Thoracic aorta (tissue), 2 donors: ENCODE results near the gene PSMG3. TPM values are rescaled to one million over a fixed set of nuclear protein-coding genes. Genes with fewer than 3 reads are reported as not detected.

Source experiments
- ATAC-seq: fragments of 150-250 bp; one replicate; pipeline ENCODE4 v1.8.0; 2017; ENCODE audit warnings: low read depth; ENCODE audit not compliant: insufficient number of reproducible peaks, low FRiP score
- DNase-seq: peaks from one replicate; pipeline ENCODE4 v3.0.0-alpha.2; 2020; ENCODE audit warnings: low spot score
- H3K27ac ChIP-seq, 2 donors: fragments of 200-600 bp; sonication (generic); 1 replicate in 1 of 2; 2 replicates in 1 of 2; pipeline ENCODE4 v1.5.1; 2016; ENCODE audit warnings: mild to moderate bottlenecking in 2 of 2, moderate library complexity in 2 of 2
- H3K27me3 ChIP-seq: fragments of 200-600 bp; sonication (generic); replicated peaks from 2 replicates; pipeline ENCODE4 v1.6.0; 2016; ENCODE audit warnings: mild to moderate bottlenecking; ENCODE audit not compliant: insufficient read depth
- H3K36me3 ChIP-seq: fragments of 200-600 bp; sonication (generic); one replicate; pipeline ENCODE4 v1.5.1; 2016
- H3K4me1 ChIP-seq, 2 donors: fragments of 200-600 bp; sonication (generic); 1 replicate in 1 of 2; 2 replicates in 1 of 2; pipeline versions ENCODE4 v1.5.1 to v1.6.0; 2016; ENCODE audit warnings: low read depth in 2 of 2, mild to moderate bottlenecking in 1 of 2; ENCODE audit not compliant: control insufficient read depth in 1 of 2
- H3K4me3 ChIP-seq: fragments of 200-600 bp; sonication (generic); 2 replicates; pipeline ENCODE4 v1.5.1; 2016; ENCODE audit warnings: mild to moderate bottlenecking
- H3K9me3 ChIP-seq: fragments of 200-600 bp; sonication (generic); 2 replicates; pipeline ENCODE4 v1.5.1; 2016
- total RNA-seq, 2 donors: library from RNA; depleted of rRNA; stranded (reverse); fragments of >200 nt; gene quantifications; one replicate each; pipeline versions ENCODE4 v1.1.0 to v1.2.3, GENCODE V29; 2016
- TF ChIP-seq, protein P1 (sequence below): fragments of 200-600 bp; sonication (generic); IDR thresholded peaks from one replicate; pipeline ENCODE4 v1.5.1; 2019; ENCODE audit warnings: antibody characterized with exemption

PSMG3 gene
- total RNA-seq, 2 donors from 2014 or later: 30.9 to 40.4 TPM

DNA sequence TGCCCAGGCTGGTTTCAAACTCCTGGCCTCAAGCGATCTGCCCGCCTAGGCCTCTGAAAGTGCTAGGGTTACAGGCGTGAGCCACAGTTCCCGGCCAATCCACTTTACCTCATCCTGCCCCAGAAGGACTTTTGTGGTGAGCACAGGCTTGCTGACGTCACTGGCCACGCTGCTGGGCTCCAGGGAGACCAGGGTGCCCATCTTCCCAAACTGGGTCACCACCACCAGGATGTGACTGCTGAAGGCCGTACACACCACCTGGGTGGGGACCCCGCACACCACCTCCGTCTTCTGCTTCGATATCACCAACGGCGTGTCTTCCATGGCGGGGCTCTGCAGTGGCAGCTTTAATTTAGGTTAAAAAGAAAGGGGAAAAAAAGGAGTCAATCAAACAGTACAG, 816 bp downstream of the PSMG3 start:
- Histone ChIP-seq H3K27me3 (no peaks in the 10 kb centered on the region), H3K4me1 (peaks cover 11 to 22% of the 10 kb centered on the region in 2 donors), H3K27ac (peak overlapping the region in 1 of 2 donors; percentile 90), H3K36me3 (peaks cover 4% of the 10 kb centered on the region), H3K9me3 (no peaks in the 10 kb centered on the region), H3K4me3 (peak overlapping the region; percentile 96)
- TF ChIP-seq, protein P1, sequence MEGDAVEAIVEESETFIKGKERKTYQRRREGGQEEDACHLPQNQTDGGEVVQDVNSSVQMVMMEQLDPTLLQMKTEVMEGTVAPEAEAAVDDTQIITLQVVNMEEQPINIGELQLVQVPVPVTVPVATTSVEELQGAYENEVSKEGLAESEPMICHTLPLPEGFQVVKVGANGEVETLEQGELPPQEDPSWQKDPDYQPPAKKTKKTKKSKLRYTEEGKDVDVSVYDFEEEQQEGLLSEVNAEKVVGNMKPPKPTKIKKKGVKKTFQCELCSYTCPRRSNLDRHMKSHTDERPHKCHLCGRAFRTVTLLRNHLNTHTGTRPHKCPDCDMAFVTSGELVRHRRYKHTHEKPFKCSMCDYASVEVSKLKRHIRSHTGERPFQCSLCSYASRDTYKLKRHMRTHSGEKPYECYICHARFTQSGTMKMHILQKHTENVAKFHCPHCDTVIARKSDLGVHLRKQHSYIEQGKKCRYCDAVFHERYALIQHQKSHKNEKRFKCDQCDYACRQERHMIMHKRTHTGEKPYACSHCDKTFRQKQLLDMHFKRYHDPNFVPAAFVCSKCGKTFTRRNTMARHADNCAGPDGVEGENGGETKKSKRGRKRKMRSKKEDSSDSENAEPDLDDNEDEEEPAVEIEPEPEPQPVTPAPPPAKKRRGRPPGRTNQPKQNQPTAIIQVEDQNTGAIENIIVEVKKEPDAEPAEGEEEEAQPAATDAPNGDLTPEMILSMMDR: no peak
- no peak for DNase-seq
- no peak for ATAC-seq

DNA sequence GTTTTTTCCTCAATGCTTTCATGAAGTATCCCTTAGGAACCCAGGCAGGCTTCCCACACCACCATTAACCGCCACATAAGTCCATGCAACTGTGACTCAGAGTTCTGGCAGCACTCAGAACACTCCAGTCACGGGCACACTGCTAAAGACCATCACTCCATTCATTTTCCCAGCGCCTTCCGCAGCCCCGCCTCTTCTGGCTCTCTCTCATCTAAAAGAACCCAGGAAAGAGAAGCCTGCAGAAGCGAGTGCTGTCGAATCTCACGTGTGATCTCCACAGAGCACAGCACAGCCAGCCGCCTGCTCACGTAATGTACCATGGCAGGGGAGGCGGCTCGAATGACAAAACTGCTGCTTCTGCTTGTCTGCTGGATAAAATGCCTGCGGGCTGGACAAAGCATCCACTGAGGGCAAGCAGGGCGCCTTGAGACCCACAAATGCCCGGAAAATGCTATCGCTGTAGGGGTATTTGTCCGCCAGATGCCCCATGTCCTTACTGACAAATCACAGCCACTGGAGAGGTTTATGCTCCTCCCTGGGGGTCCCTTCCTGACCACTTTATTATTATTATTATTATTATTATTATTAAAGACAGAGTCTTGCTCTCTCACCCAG, 1.8 kb downstream of the PSMG3 start:
- Histone ChIP-seq H3K27ac (no peak overlapping the region), H3K9me3 (no peaks in the 10 kb centered on the region)
- TF ChIP-seq, protein P1: no peak

DNA sequence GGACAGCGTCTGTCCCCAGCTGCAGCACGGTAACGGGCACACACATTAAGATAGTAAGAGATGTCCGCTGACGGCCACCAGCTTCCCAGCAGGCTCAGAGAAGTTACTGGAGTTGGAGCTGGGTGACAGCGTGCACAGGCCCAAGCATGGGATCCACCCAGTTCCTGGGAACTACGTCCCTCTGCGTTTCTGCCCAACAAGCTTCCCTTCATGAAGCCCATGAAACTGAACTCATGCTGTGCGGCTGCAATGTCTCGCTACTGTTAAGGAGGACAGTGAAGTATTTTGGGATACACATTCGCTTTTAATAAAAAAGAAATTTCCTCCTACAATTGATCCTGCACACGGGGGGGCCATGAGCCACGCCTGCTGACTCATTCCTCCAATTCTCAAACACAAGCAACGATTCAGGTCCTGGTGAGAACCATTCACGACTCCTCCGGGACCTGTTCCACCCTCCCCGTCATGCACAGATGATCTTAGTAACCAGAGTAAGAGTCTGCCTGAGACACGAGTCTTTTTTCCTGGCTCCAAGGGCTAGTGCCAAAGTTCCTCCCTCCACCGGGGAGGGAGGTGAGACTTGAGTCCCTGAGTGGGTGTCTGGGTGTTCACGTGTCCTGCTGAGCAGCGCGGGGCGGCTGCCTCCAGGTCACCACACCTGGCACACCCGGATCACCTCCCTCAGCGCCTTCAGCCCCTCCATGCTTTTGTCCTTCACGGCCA, 2.6 kb downstream of the PSMG3 start:
- H3K4me1 ChIP-seq: peaks cover 11 to 22% of the 10 kb centered on the region in 2 donors
- no peak for ATAC-seq
- no peak for DNase-seq
- H3K27ac ChIP-seq: no peak overlapping the region
- peaks cover 4% of the 10 kb centered on the region for H3K36me3 ChIP-seq
- H3K27me3 ChIP-seq: no peaks in the 10 kb centered on the region
- H3K9me3 ChIP-seq: no peaks in the 10 kb centered on the region
- TF ChIP-seq, protein P1: no peak
- H3K4me3 ChIP-seq: no peak overlapping the region

More for the DNA sequence above, 1.8 kb downstream of the PSMG3 start:
- DNase-seq (no peak), ATAC-seq (no peak)
- Histone ChIP-seq H3K36me3 (peaks cover 4% of the 10 kb centered on the region), H3K27me3 (no peaks in the 10 kb centered on the region), H3K4me3 (no peak overlapping the region), H3K4me1 (peaks cover 11 to 22% of the 10 kb centered on the region in 2 donors)

DNA sequence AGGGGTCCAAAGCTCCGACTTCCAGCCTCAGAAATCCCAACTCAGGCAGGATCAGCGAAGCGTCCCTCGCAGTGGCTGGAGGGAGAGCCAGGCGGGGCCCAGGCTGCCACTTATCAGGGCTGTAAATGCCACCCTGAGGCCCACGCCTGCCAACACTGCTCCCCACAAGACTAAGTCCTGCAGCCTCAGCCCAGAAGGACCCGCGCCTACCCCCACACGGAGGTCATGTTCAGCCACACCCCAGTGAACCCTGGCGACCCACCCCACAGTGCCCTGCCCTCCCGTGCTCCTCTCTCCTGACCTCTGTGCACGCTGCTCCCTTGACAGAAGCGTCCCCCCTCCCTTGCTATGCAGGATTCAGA, 3.2 kb downstream of the PSMG3 start:
- Histone ChIP-seq H3K4me3 (no peak overlapping the region), H3K36me3 (peaks cover 4% of the 10 kb centered on the region), H3K27ac (no peak overlapping the region), H3K9me3 (no peaks in the 10 kb centered on the region), H3K27me3 (no peaks in the 10 kb centered on the region), H3K4me1 (peaks cover 11 to 22% of the 10 kb centered on the region in 2 donors)
- no peak for DNase-seq
- TF ChIP-seq, protein P1: no peak
- ATAC-seq: no peak

DNA sequence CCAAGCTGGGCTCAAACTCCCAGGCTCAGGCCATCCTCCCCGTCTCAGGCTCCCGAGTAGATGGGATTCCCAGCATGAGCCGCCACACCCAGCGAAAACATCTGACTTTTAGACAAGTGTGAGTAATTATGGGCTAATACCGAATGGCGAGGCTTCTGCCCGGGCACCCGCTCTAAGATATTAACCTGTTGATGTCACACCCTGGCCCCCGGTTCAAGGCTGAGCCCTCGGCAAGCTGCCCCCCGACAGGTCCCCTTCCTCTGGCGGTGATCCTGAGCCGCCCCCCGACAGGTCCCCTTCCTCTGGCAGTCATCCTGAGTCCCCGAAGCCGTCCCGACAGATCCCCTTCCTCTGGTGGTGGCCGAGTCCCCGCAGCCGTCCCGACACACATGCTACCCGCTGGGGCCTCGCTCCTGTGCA, 5.2 kb downstream of the PSMG3 start:
- no peak overlapping the region for H3K27ac ChIP-seq
- DNase-seq: no peak
- no peak for ATAC-seq

More for the DNA sequence above, 5.2 kb downstream of the PSMG3 start:
- no peak overlapping the region for H3K4me3 ChIP-seq
- H3K9me3 ChIP-seq: no peaks in the 10 kb centered on the region
- H3K4me1 ChIP-seq: peaks cover 6 to 11% of the 10 kb centered on the region in 2 donors
- peaks cover 4% of the 10 kb centered on the region for H3K36me3 ChIP-seq
- H3K27me3 ChIP-seq: no peaks in the 10 kb centered on the region
- TF ChIP-seq, protein P1: no peak
